Liver (tissue), 9 donors: ENCODE measurements around the gene BASP1. TPM values are rescaled to one million over a fixed set of nuclear protein-coding genes. Genes with fewer than 3 reads are reported as not detected.
"Not testable (repeated sequence)": the region's sequence is repeated elsewhere in the genome, so short reads cannot be mapped to it uniquely, and the experiment has no call there.

Experiments used
- DNase-seq: peaks from one replicate; pipeline ENCODE4 v3.0.0-alpha.2; 2017; ENCODE audit warnings: low spot score
- H3K27ac ChIP-seq, 2 donors: one replicate each; pipeline ENCODE4 v1.7.0; 2013; ENCODE audit warnings: inconsistent platforms in 2 of 2, low read length in 2 of 2, control low read depth in 1 of 2, low read depth in 1 of 2, mild to moderate bottlenecking in 1 of 2
- H3K27me3 ChIP-seq, 4 donors: one replicate each; pipeline versions ENCODE4 v1.6.1 to v1.7.0; 2013; ENCODE audit warnings: low read length in 3 of 4, inconsistent platforms in 1 of 4, mild to moderate bottlenecking in 1 of 4, moderate library complexity in 1 of 4; ENCODE audit not compliant: control insufficient read depth in 4 of 4, insufficient read depth in 4 of 4
- H3K36me3 ChIP-seq, 4 donors: one replicate each; pipeline versions ENCODE4 v1.6.1 to v1.7.0; 2013; ENCODE audit warnings: low read length in 3 of 4, mild to moderate bottlenecking in 3 of 4, low read depth in 1 of 4, moderate library complexity in 1 of 4; ENCODE audit not compliant: control insufficient read depth in 4 of 4, insufficient read depth in 3 of 4
- H3K4me1 ChIP-seq, 4 donors: one replicate each; pipeline versions ENCODE4 v1.6.1 to v1.7.0; 2013; ENCODE audit warnings: low read length in 3 of 4, mild to moderate bottlenecking in 3 of 4, moderate library complexity in 1 of 4; ENCODE audit not compliant: control insufficient read depth in 4 of 4, insufficient read depth in 4 of 4
- H3K4me3 ChIP-seq, 3 donors: one replicate each; pipeline versions ENCODE4 v1.6.1 to v1.7.0; 2013; ENCODE audit warnings: low read length in 3 of 3, control low read depth in 1 of 3, low read depth in 1 of 3, mild to moderate bottlenecking in 1 of 3
- H3K9ac ChIP-seq, 2 donors: one replicate each; pipeline ENCODE4 v1.7.0; 2013; ENCODE audit warnings: low read length in 2 of 2, mild to moderate bottlenecking in 2 of 2, moderate library complexity in 2 of 2, control low read depth in 1 of 2, low read depth in 1 of 2
- H3K9me3 ChIP-seq, 4 donors: one replicate each; pipeline versions ENCODE4 v1.6.1 to v1.7.0; 2013; ENCODE audit warnings: low read length in 3 of 4; ENCODE audit not compliant: control insufficient read depth in 4 of 4
- CTCF ChIP-seq: fragments of 150-350 bp; IDR thresholded peaks from 2 replicates; pipeline ENCODE4 v1.5.1; 2017; ENCODE audit warnings: improper control_type of control experiment, low read depth, low read length; ENCODE audit not compliant: missing input control
- FOXA1 ChIP-seq: IDR thresholded peaks from 2 replicates; pipeline ENCODE4 v1.6.1; 2016; ENCODE audit warnings: antibody characterized with exemption
- FOXA2 ChIP-seq: IDR thresholded peaks from 2 replicates; pipeline ENCODE4 v1.6.1; 2016; ENCODE audit warnings: antibody characterized with exemption
- GABPA ChIP-seq, 2 donors: IDR thresholded peaks in 1 of 2; conservative IDR thresholded peaks in 1 of 2; 2 replicates each; pipeline ENCODE4 v1.6.1; 2016; ENCODE audit warnings: antibody characterized with exemption in 2 of 2, mild to moderate bottlenecking in 1 of 2, moderate library complexity in 1 of 2
- HNF4A ChIP-seq, 2 donors: conservative IDR thresholded peaks; 2 replicates each; pipeline ENCODE4 v1.6.1; 2016; ENCODE audit warnings: antibody characterized with exemption in 2 of 2, mild to moderate bottlenecking in 2 of 2
- MAX ChIP-seq: IDR thresholded peaks from 2 replicates; pipeline ENCODE4 v1.6.1; 2016; ENCODE audit warnings: antibody characterized with exemption
- RXRA ChIP-seq, 2 donors: IDR thresholded peaks; 2 replicates each; pipeline ENCODE4 v1.6.1; 2017 to 2018; ENCODE audit warnings: antibody characterized with exemption in 2 of 2, mild to moderate bottlenecking in 1 of 2
- SP1 ChIP-seq: IDR thresholded peaks from 2 replicates; pipeline ENCODE4 v1.6.1; 2018; ENCODE audit warnings: antibody characterized with exemption, mild to moderate bottlenecking
- TAF1 ChIP-seq: conservative IDR thresholded peaks from 2 replicates; pipeline ENCODE4 v1.6.1; 2016; ENCODE audit warnings: antibody characterized with exemption, mild to moderate bottlenecking
- YY1 ChIP-seq: IDR thresholded peaks from 2 replicates; pipeline ENCODE4 v1.6.1; 2016; ENCODE audit warnings: antibody characterized with exemption, mild to moderate bottlenecking
- ZBTB33 ChIP-seq: IDR thresholded peaks from 2 replicates; pipeline ENCODE4 v1.6.1; 2016; ENCODE audit warnings: antibody characterized with exemption
- WGBS: extraction: QIAGEN DNeasy Blood & Tissue Kit; methylation state at CpG from one replicate; pipeline ENCODE4 v1.1.7; 2013; 5-methylcytosine and 5-hydroxymethylcytosine counted together
- polyA plus RNA-seq, 2 donors: library from polyadenylated mRNA; stranded (reverse) in 1 of 2; unstranded in 1 of 2; fragments of 200-250 nt in 1 of 2; fragments of >200 nt in 1 of 2; fragmentation: Nextera tagmentation in 1 of 2; extraction: Ambion mirVana in 1 of 2; gene quantifications; one replicate each; pipeline versions ENCODE4 v1.2.1 to v1.2.3, GENCODE V29; 2013 to 2015
- total RNA-seq, 2 donors: library from RNA; depleted of rRNA; stranded (reverse); fragments of >200 nt; gene quantifications; one replicate each; pipeline ENCODE4 v1.2.3, GENCODE V29; 2014
- donor health status: healthy.
- donor health status: healthy.
- donor health status: healthy.
- donor health status: healthy.
- donor health status: healthy.

Gene BASP1
- total and polyA plus RNA-seq, 4 donors, result 1.2 to 17.0 (median 5.4) TPM

GRCh38 chr5:17249029-17249634, 31.7 kb downstream of the BASP1 start:
- no peak for DNase-seq
- no peak for TF ChIP-seq HNF4A (conservative IDR thresholded peaks at IDR 0.05)
- TF ChIP-seq YY1, result no peak
- TF ChIP-seq MAX, result no peak
- TF ChIP-seq CTCF, result no peak
- Histone ChIP-seq H3K27me3 (no peaks in the 10 kb centered on the region), H3K9me3 (no peaks in the 10 kb centered on the region), H3K36me3 (peaks cover 0 to 2% (median 0%) of the 10 kb centered on the region in 4 donors), H3K4me3 (no peak overlapping the region), H3K9ac (no peak overlapping the region), H3K4me1 (no peaks in the 10 kb centered on the region), H3K27ac (no peak overlapping the region)
- WGBS, result 82% methylated on average over 3 of the region's 3 CpGs

GRCh38 chr5:17249841-17250240, 32.4 kb downstream of the BASP1 start:
- not testable (repeated sequence) for DNase-seq, H3K4me3 ChIP-seq, H3K27ac ChIP-seq, H3K9ac ChIP-seq, H3K27me3 ChIP-seq, H3K36me3 ChIP-seq, H3K4me1 ChIP-seq, H3K9me3 ChIP-seq
- 93% methylated on average over 6 of the region's 6 CpGs for WGBS

GRCh38 chr5:17252543-17252942, 35.1 kb downstream of the BASP1 start:
- H3K9ac ChIP-seq, result no peak overlapping the region
- TF ChIP-seq HNF4A (conservative IDR thresholded peaks at IDR 0.05) (no peak), RXRA (IDR thresholded peaks at IDR 0.05) (no peak), FOXA2 (no peak), GABPA (IDR thresholded peaks at IDR 0.05 in 1 of 2, conservative IDR thresholded peaks at IDR 0.05 in 1 of 2) (no peak)
- H3K4me3 ChIP-seq, result no peak overlapping the region
- H3K9me3 ChIP-seq, result no peaks in the 10 kb centered on the region
- no peak overlapping the region for H3K27ac ChIP-seq
- H3K4me1 ChIP-seq, result no peaks in the 10 kb centered on the region
- H3K27me3 ChIP-seq, result no peaks in the 10 kb centered on the region
- H3K36me3 ChIP-seq, result no peaks in the 10 kb centered on the region
- DNase-seq, result no peak
- 54% methylated on average over 1 of the region's 1 CpG for WGBS

- no peaks in the 10 kb centered on the region for H3K9me3 ChIP-seq
- H3K4me1 ChIP-seq, result no peaks in the 10 kb centered on the region
- no peaks in the 10 kb centered on the region for H3K27me3 ChIP-seq
- DNase-seq, result no peak
- H3K4me3 ChIP-seq, result no peak overlapping the region
- TF ChIP-seq FOXA1, result no peak
- TF ChIP-seq SP1, result no peak
- no peak for TF ChIP-seq ZBTB33
- no peak for TF ChIP-seq YY1
- no peak for TF ChIP-seq TAF1
- 27% methylated on average over 6 of the region's 6 CpGs for WGBS
- H3K36me3 ChIP-seq, result no peaks in the 10 kb centered on the region
- peak overlapping the region in 1 of 2 donors; percentile 61 for H3K27ac ChIP-seq
- no peak overlapping the region for H3K9ac ChIP-seq
Observed at GRCh38 chr5:17255471-17256021, 38.1 kb downstream of the BASP1 start.
